CD4-positive, alpha-beta T cell (primary cell): ENCODE measurements around the gene SMYD3. TPM values are rescaled to one million over a fixed set of nuclear protein-coding genes. Genes with fewer than 3 reads are reported as not detected.

Experiments
- ATAC-seq: fragments of 200-7000 bp; cut with Tn5 transposase; one replicate; pipeline ENCODE4 v1.10.0; 2022; ENCODE audit warnings: mild to moderate bottlenecking; ENCODE audit not compliant: poor library complexity
- CTCF ChIA-PET: fragments of 350-600 bp; sonication (Branson Sonifier 250); formaldehyde crosslinking; loops from one replicate; lab custom pipeline; 2021; ENCODE audit warnings: antibody characterized with exemption, inconsistent platforms; lab: Charles Lee
- POLR2A ChIA-PET: fragments of 350-600 bp; sonication (Branson Sonifier 250); formaldehyde crosslinking; loops from one replicate; lab custom pipeline; 2021; ENCODE audit warnings: antibody characterized with exemption, inconsistent platforms; lab: Charles Lee
- DNase-seq, 14 experiments: peaks; one replicate each; pipeline ENCODE4 v3.0.0-alpha.2; 2013 to 2020; ENCODE audit warnings: mixed read lengths in 2 of 14
- H3K27ac ChIP-seq, 2 donors: one replicate each; pipeline versions ENCODE4 v1.5.1 to v1.7.0; 2013; ENCODE audit warnings: low read length in 2 of 2, low read depth in 1 of 2, mild to moderate bottlenecking in 1 of 2
- H3K27me3 ChIP-seq, 2 experiments: 1 replicate in 1 of 2; 2 replicates in 1 of 2; pipeline versions ENCODE4 v1.6.1 to v1.7.0; 2013; ENCODE audit warnings: low read length in 2 of 2, control low read depth in 1 of 2, mild to moderate bottlenecking in 1 of 2, moderate library complexity in 1 of 2; ENCODE audit not compliant: insufficient read depth in 2 of 2, control insufficient read depth in 1 of 2
- H3K36me3 ChIP-seq: one replicate; pipeline ENCODE4 v1.6.1; 2013; ENCODE audit warnings: low read length, control low read depth; ENCODE audit not compliant: insufficient read depth
- H3K4me1 ChIP-seq: one replicate; pipeline ENCODE4 v1.6.1; 2013; ENCODE audit warnings: low read length, control low read depth; ENCODE audit not compliant: insufficient read depth
- H3K4me3 ChIP-seq: one replicate; pipeline ENCODE4 v1.5.1; 2013; ENCODE audit warnings: mild to moderate bottlenecking, low read length, moderate library complexity
- H3K9me3 ChIP-seq, 2 experiments: 1 replicate in 1 of 2; 2 replicates in 1 of 2; pipeline versions ENCODE4 v1.6.1 to v1.7.0; 2013; ENCODE audit warnings: low read length in 2 of 2, mild to moderate bottlenecking in 2 of 2, control low read depth in 1 of 2, moderate library complexity in 1 of 2; ENCODE audit not compliant: control insufficient read depth in 1 of 2, insufficient read depth in 1 of 2
- H3K27ac Mint-ChIP-seq: one replicate; pipeline ENCODE4 v1.8.0; 2020; ENCODE audit warnings: mixed read lengths
- H3K27me3 Mint-ChIP-seq: one replicate; pipeline ENCODE4 v1.8.0; 2021; ENCODE audit warnings: mixed read lengths
- H3K36me3 Mint-ChIP-seq: one replicate; pipeline ENCODE4 v1.8.0; 2021; ENCODE audit warnings: low read depth, mixed read lengths
- H3K4me1 Mint-ChIP-seq: one replicate; pipeline ENCODE4 v1.8.0; 2021; ENCODE audit warnings: low read depth, mixed read lengths
- H3K4me3 Mint-ChIP-seq: one replicate; pipeline ENCODE4 v1.8.0; 2020; ENCODE audit warnings: mild to moderate bottlenecking, mixed read lengths
- H3K9me3 Mint-ChIP-seq: one replicate; pipeline ENCODE4 v1.8.0; 2020; ENCODE audit warnings: mixed read lengths
- intact Hi-C, 2 experiments: fragments of 100-400 bp; cut with DNase I in 1 of 2; cut with micrococcal nuclease in 1 of 2; formaldehyde crosslinking; loops; one replicate each; pipeline versions ENCODE4 v1.15.1 to v1.9.0; 2023 to 2025; cut with DNase I, micrococcal nuclease
- total RNA-seq, 174 experiments: library from RNA in 2 of 174; stranded (reverse) in 2 of 174; gene quantifications; one replicate each; pipeline ENCODE4 v1.2.3 and lab custom pipeline; 2021 to 2026
- TF ChIP-seq, protein P1 (sequence below): fragments of 200-600 bp; IDR thresholded peaks from one replicate; pipeline ENCODE4 v1.8.0; 2022; ENCODE audit warnings: antibody characterized with exemption, mild to moderate bottlenecking

SMYD3 gene
- total RNA-seq, 2 experiments from 2014 or later, result 18.8 to 19.6 TPM

DNA sequence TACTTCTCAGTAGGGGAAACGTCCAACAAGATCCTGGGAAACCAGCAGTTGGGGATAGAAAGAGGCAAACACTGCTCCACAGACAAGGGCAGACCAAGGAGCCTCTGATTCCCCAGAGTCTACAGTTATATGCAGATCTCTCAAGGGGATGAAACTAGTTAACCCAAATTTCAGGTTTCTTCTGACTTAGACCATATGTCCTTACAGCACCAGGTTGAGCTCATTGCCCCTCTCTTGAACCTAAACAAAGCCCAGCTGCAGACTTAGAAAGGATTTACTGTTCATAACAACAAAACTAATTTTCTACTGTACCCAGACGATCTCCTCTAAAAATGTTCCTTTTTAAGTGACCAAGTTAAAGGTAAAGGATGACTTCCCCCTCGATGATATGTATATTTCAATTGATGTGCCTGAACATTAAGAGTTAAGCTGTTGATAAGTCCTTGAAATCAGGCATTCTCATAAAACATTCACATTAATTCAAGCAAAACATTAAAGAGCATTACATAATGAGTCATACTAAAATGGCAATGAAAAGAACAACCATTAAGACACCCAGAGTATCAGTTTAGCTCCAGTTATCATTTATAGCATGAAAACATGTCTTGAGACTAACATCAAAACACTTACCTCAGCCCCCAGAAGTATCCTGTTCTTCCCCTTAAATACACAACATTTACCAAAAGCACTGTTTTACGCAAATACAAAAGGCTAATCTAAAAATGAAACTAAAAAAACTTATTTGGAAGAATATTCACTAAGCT lies 24.1 kb downstream of the SMYD3 start:
- no peaks in the 10 kb centered on the region for H3K4me1 ChIP-seq
- Mint-ChIP-seq H3K36me3 (no peaks in the 10 kb centered on the region), H3K27ac (no peak overlapping the region), H3K27me3 (no peaks in the 10 kb centered on the region), H3K4me1 (peaks cover 38% of the 10 kb centered on the region), H3K4me3 (no peak overlapping the region), H3K9me3 (no peaks in the 10 kb centered on the region)
- H3K36me3 ChIP-seq, result no peaks in the 10 kb centered on the region
- TF ChIP-seq, protein P1, sequence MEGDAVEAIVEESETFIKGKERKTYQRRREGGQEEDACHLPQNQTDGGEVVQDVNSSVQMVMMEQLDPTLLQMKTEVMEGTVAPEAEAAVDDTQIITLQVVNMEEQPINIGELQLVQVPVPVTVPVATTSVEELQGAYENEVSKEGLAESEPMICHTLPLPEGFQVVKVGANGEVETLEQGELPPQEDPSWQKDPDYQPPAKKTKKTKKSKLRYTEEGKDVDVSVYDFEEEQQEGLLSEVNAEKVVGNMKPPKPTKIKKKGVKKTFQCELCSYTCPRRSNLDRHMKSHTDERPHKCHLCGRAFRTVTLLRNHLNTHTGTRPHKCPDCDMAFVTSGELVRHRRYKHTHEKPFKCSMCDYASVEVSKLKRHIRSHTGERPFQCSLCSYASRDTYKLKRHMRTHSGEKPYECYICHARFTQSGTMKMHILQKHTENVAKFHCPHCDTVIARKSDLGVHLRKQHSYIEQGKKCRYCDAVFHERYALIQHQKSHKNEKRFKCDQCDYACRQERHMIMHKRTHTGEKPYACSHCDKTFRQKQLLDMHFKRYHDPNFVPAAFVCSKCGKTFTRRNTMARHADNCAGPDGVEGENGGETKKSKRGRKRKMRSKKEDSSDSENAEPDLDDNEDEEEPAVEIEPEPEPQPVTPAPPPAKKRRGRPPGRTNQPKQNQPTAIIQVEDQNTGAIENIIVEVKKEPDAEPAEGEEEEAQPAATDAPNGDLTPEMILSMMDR, result no peak
- ATAC-seq (no peak), DNase-seq (no peak)
- H3K9me3 ChIP-seq, result no peaks in the 10 kb centered on the region
- POLR2A ChIA-PET, result no interaction called here
- CTCF ChIA-PET, result no interaction called here
- H3K4me3 ChIP-seq, result no peak overlapping the region
- no peaks in the 10 kb centered on the region for H3K27me3 ChIP-seq
- no peak overlapping the region for H3K27ac ChIP-seq
- intact Hi-C loops, result no loop called here

DNA sequence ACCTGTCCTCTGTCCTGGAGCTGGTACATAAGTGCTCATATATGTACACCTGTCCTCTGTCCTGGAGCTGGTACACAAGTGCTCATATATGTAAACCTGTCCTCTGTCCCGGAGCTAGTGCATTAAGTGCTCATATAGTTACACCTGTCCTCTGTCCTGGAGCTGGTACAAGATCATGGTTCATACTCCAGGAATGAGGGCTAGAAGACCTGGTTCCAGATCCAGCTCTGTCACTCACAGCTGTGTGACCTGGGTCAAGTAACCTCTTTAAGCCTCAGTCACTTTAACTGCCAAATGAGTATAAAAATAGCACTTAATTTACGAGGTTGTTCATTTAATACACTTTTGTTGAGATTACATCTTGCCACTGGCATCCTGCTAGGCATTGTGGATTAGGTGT lies 28.0 kb downstream of the SMYD3 start:
- Mint-ChIP-seq H3K27ac (no peak overlapping the region), H3K27me3 (no peaks in the 10 kb centered on the region), H3K36me3 (no peaks in the 10 kb centered on the region), H3K4me1 (peaks cover 36% of the 10 kb centered on the region), H3K9me3 (no peaks in the 10 kb centered on the region), H3K4me3 (no peak overlapping the region)
- Histone ChIP-seq H3K36me3 (no peaks in the 10 kb centered on the region), H3K9me3 (no peaks in the 10 kb centered on the region), H3K4me3 (no peak overlapping the region), H3K4me1 (no peaks in the 10 kb centered on the region), H3K27me3 (no peaks in the 10 kb centered on the region), H3K27ac (no peak overlapping the region)
- ATAC-seq, result no peak
- DNase-seq, result no peak
- TF ChIP-seq, protein P1, result no peak
- POLR2A ChIA-PET, result no interaction called here
- CTCF ChIA-PET, result no interaction called here
- intact Hi-C loops, result no loop called here

DNA sequence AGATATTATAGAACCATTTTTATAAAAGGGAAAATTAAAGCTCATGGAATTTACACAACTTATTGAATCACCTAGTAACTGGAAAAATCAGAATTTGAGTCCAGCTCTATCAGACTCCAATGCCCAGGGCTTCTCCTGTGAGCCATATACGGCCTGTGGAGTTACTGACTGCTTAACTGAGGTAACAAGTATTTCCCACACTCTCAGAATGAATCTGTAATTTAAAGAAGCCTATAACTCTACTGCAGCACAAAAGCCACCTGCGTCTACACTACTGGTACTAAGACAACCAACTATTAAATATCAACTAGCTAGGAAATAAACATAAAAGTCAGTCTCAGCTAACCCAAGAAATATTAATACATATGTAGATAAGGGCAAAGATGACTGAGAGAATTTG lies 29.4 kb downstream of the SMYD3 start:
- Histone ChIP-seq H3K4me3 (no peak overlapping the region), H3K27ac (no peak overlapping the region), H3K9me3 (no peaks in the 10 kb centered on the region), H3K36me3 (no peaks in the 10 kb centered on the region), H3K27me3 (no peaks in the 10 kb centered on the region), H3K4me1 (no peaks in the 10 kb centered on the region)
- ChIA-PET CTCF (no interaction called here), POLR2A (no interaction called here)
- H3K36me3 Mint-ChIP-seq, result no peaks in the 10 kb centered on the region
- no peak for DNase-seq
- H3K4me3 Mint-ChIP-seq, result no peak overlapping the region
- TF ChIP-seq, protein P1, result no peak
- no peak for ATAC-seq
- H3K27ac Mint-ChIP-seq, result no peak overlapping the region
- peaks cover 24% of the 10 kb centered on the region for H3K4me1 Mint-ChIP-seq
- H3K27me3 Mint-ChIP-seq, result no peaks in the 10 kb centered on the region
- intact Hi-C loops, result no loop called here
- no peaks in the 10 kb centered on the region for H3K9me3 Mint-ChIP-seq
